ENCODE results near the gene SRPK2.
"Not testable (repeated sequence)": the region's sequence is repeated elsewhere in the genome, so short reads cannot be mapped to it uniquely, and the experiment has no call there.

Gene SRPK2

GRCh38 chr7:105268056-105268455 is 120.7 kb downstream of the SRPK2 start:
- no peak for DNase-seq

GRCh38 chr7:105267244-105267643 is 121.5 kb downstream of the SRPK2 start:
- DNase-seq = no peak

GRCh38 chr7:105264707-105265106 is 124.0 kb downstream of the SRPK2 start:
- no peak for DNase-seq

GRCh38 chr7:105261689-105262088 is 127.0 kb downstream of the SRPK2 start:
- no peak for DNase-seq

GRCh38 chr7:105260201-105260871 is 128.4 kb downstream of the SRPK2 start:
- not testable (repeated sequence) for DNase-seq

GRCh38 chr7:105258919-105259318 is 129.8 kb downstream of the SRPK2 start:
- not testable (repeated sequence) for DNase-seq

- no peak for DNase-seq
These were observed 131.4 kb downstream of the SRPK2 start for GRCh38 chr7:105257338-105257737.

- DNase-seq = no peak
These were observed 131.9 kb downstream of the SRPK2 start for GRCh38 chr7:105256761-105257231.

GRCh38 chr7:105250706-105251105 is 138.0 kb downstream of the SRPK2 start:
- no peak for DNase-seq

- DNase-seq = no peak
These were observed 138.5 kb downstream of the SRPK2 start for GRCh38 chr7:105250239-105250638.

- no peak for DNase-seq
These were observed 139.5 kb downstream of the SRPK2 start for GRCh38 chr7:105249216-105249615.

- DNase-seq = no peak
These were observed 142.0 kb downstream of the SRPK2 start for GRCh38 chr7:105246679-105247078.

- no peak for DNase-seq
These were observed 142.5 kb downstream of the SRPK2 start for GRCh38 chr7:105246256-105246655.

GRCh38 chr7:105245398-105246114 is 143.2 kb downstream of the SRPK2 start:
- DNase-seq = no peak

- no peak for DNase-seq
These were observed 144.1 kb downstream of the SRPK2 start for GRCh38 chr7:105244594-105244993.

- no peak for DNase-seq
These were observed 147.5 kb downstream of the SRPK2 start for GRCh38 chr7:105241198-105241597.

- no peak for DNase-seq
These were observed 150.4 kb downstream of the SRPK2 start for GRCh38 chr7:105238198-105238765.

- DNase-seq = no peak
These were observed 153.8 kb downstream of the SRPK2 start for GRCh38 chr7:105234886-105235285.

- not testable (repeated sequence) for DNase-seq
These were observed 155.9 kb downstream of the SRPK2 start for GRCh38 chr7:105232829-105233291.

GRCh38 chr7:105230486-105230885 is 158.2 kb downstream of the SRPK2 start:
- DNase-seq = no peak

- no peak for DNase-seq
These were observed 159.1 kb downstream of the SRPK2 start for GRCh38 chr7:105229641-105230040.

- DNase-seq = no peak
These were observed 160.2 kb downstream of the SRPK2 start for GRCh38 chr7:105228555-105228954.
